SK-N-SH (cell line): ENCODE data around the gene CENPX.

ENCODE experiments used
- CTCF ChIP-seq: fragments of 200-600 bp; sonication (generic); IDR thresholded peaks from 2 replicates; pipeline ENCODE4 v1.6.1; 2017; ENCODE audit warnings: antibody characterized with exemption, mild to moderate bottlenecking, moderate library complexity
- ELF1 ChIP-seq: IDR thresholded peaks from 2 replicates; pipeline ENCODE4 v1.4.0; 2012
- GATA2 ChIP-seq: sonication (generic); formaldehyde crosslinking; IDR thresholded peaks from 2 replicates; pipeline ENCODE4 v1.5.0; 2020; ENCODE audit warnings: mild to moderate bottlenecking, missing genetic modification reagents
- NFIC ChIP-seq: IDR thresholded peaks from 2 replicates; pipeline ENCODE4 v1.4.0; 2012; ENCODE audit warnings: borderline replicate concordance
- POLR2AphosphoS5 ChIP-seq: IDR thresholded peaks from 2 replicates; pipeline ENCODE4 v1.6.1; 2012; ENCODE audit warnings: low read depth, low read length
- RAD21 ChIP-seq: IDR thresholded peaks from 2 replicates; pipeline ENCODE4 v1.6.1; 2012; ENCODE audit warnings: mild to moderate bottlenecking, low read length
- RCOR1 ChIP-seq: fragments of 150-350 bp; IDR thresholded peaks from 2 replicates; pipeline ENCODE4 v1.6.1; 2017; ENCODE audit warnings: antibody characterized with exemption, low read length
- USF2 ChIP-seq: fragments of 150-350 bp; IDR thresholded peaks from 2 replicates; pipeline ENCODE4 v1.6.1; 2017; ENCODE audit warnings: antibody characterized with exemption, low read length, low read depth, borderline replicate concordance

GRCh38 chr17:82014971-82015310 is 7.7 kb downstream of the CENPX start:
- TF ChIP-seq CTCF (no peak), GATA2 (no peak), RAD21 (no peak), NFIC (no peak), RCOR1 (no peak), POLR2AphosphoS5 (no peak), USF2 (no peak), ELF1 (no peak)
